Heart right ventricle (tissue), 16 donors: Measurements from ENCODE around the gene SYNDIG1. TPM values are rescaled to one million over a fixed set of nuclear protein-coding genes. Genes with fewer than 3 reads are reported as not detected.

Source experiments
- ATAC-seq, 8 donors: fragments of 200-7000 bp; cut with Tn5 transposase; one replicate each; pipeline ENCODE4 v1.9.1; 2020; ENCODE audit warnings: mild to moderate bottlenecking in 8 of 8, moderate library complexity in 8 of 8, moderate number of reproducible peaks in 1 of 8
- DNase-seq, 2 donors: peaks; one replicate each; pipeline ENCODE4 v3.0.0-alpha.2; 2020
- H3K27ac ChIP-seq, 10 donors: fragments of 200-600 bp; sonication (generic) in 2 of 10; one replicate each; pipeline versions ENCODE4 v1.5.0 to v1.8.0; 2020 to 2022; ENCODE audit warnings: mild to moderate bottlenecking in 3 of 10
- H3K27me3 ChIP-seq, 7 donors: fragments of 200-600 bp; one replicate each; pipeline ENCODE4 v1.8.0; 2021 to 2022; ENCODE audit warnings: mild to moderate bottlenecking in 2 of 7
- H3K36me3 ChIP-seq, 9 donors: fragments of 200-600 bp; sonication (generic) in 1 of 9; one replicate each; pipeline versions ENCODE4 v1.5.0 to v1.8.0; 2020 to 2022; ENCODE audit warnings: mild to moderate bottlenecking in 2 of 9
- H3K4me1 ChIP-seq, 9 donors: fragments of 200-600 bp; sonication (generic) in 1 of 9; one replicate each; pipeline versions ENCODE4 v1.5.0 to v1.8.0; 2020 to 2022; ENCODE audit warnings: mild to moderate bottlenecking in 4 of 9
- H3K4me3 ChIP-seq, 10 donors: fragments of 200-600 bp; sonication (generic) in 2 of 10; one replicate each; pipeline versions ENCODE4 v1.5.0 to v1.8.0; 2020 to 2022; ENCODE audit warnings: mild to moderate bottlenecking in 7 of 10, moderate library complexity in 2 of 10
- H3K9me3 ChIP-seq, 11 donors: fragments of 200-600 bp in 10 of 11; sonication (generic) in 2 of 11; one replicate each; pipeline versions ENCODE4 v1.5.0 to v1.8.0; 2013 to 2022; ENCODE audit warnings: mild to moderate bottlenecking in 2 of 11, control low read depth in 1 of 11, moderate library complexity in 1 of 11
- WGBS, 2 donors: extraction: QIAGEN DNeasy Blood & Tissue Kit; methylation state at CpG; one replicate each; pipeline ENCODE4 v1.1.7; 2013; ENCODE audit warnings: inconsistent platforms in 1 of 2; 5-methylcytosine and 5-hydroxymethylcytosine counted together
- intact Hi-C, 10 donors: fragments of 100-400 bp; cut with DNase I; formaldehyde crosslinking; loops; one replicate each; pipeline versions ENCODE4 v1.11.1 to v1.14.2; 2022
- polyA plus RNA-seq, 2 donors: library from polyadenylated mRNA; stranded (reverse); fragments of 200-250 nt; gene quantifications; one replicate each; pipeline ENCODE4 v1.2.3, GENCODE V29; 2013
- total RNA-seq, 10 donors: library from RNA; stranded (reverse); fragmentation: NEBNext Ultra II Directional in 3 of 10; extraction: Animal tissue kit (Norgen Biotek cat#: 25700) in 3 of 10; gene quantifications; one replicate each; pipeline versions ENCODE4 v1.2.1 to v1.2.4, GENCODE V29; 2021 to 2023
- TF ChIP-seq, protein P1 (sequence below), 9 donors: fragments of 200-600 bp; sonication (generic) in 2 of 9; IDR thresholded peaks; one replicate each; pipeline versions ENCODE4 v1.5.0 to v1.8.0; 2021 to 2022; ENCODE audit warnings: antibody characterized with exemption in 9 of 9, mild to moderate bottlenecking in 5 of 9, moderate library complexity in 1 of 9
- donor health status: Arrhythmogenic right ventricular cardiomyopathy.
- donor health status: ischemic (EF 13 %, LVEDD 7.1; RV severe dilation, severe dysfunction).
- donor health status: healthy with polysubstance abuse.
- donor health status: DM: no; HTN: yes; CAD: no.
- donor health status: DM: no; HTN: no; CAD: no.
- donor health status: ischemic (EF 25% LVEDD 6.9; RV normal size, moderate dysfunction).
- donor health status: ischemic (EF 25% LVEDD 5.7; RV mildly dilated, moderate dysfunction).
- donor health status: healthy.
- donor health status: DM: yes; HTN: yes; CAD: no.
- donor health status: Ischemic cardiomyopathy.
- donor health status: ischemic (EF 35%, LVEDD 5.7; RV mildly dilated, moderate dysfunction).
- donor health status: nonischemic (EF 11% LVEDD 7.7; RV severe dilation, severe dysfunction).
- donor health status: DM: yes; HTN: yes; CAD: no.
- donor health status: PGD.
- donor health status: ischemic (EF 29% LVEDD 5.4; RV normal size, mild dysfunction).
- donor health status: nonischemic (EF 23%, LVEDD 6.1; RV moderate dilation, normal function).

SYNDIG1 gene
- total and polyA plus RNA-seq, 12 donors, result 8.6 to 34.7 (median 19.9) TPM

DNA sequence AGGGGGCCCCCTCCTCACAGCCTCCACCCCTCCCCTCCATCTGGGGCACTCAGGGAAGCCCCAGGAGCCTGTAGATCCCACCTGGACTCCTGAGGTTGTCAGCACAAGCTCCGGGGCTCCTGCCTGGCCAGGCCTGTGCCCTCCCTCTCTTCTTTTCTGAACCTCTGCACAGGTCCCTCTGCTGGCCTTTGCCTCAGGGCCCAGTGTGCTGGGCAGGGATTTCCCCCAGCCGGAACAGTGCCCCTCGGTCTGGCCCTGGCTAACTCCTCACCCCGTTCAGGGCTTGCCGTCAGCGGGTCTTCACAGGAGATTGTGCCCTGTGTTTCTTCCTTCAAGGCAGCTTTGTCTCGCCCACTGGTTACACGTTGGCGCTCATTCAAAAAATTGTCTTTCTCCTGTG is 64.9 kb downstream of the SYNDIG1 start:
- DNase-seq (no peak), ATAC-seq (peak in 2 of 8 donors; percentile 28 to 34)
- Histone ChIP-seq H3K36me3 (no peaks in the 10 kb centered on the region), H3K9me3 (no peaks in the 10 kb centered on the region), H3K4me1 (no peaks in the 10 kb centered on the region), H3K4me3 (no peak overlapping the region), H3K27ac (no peak overlapping the region), H3K27me3 (no peaks in the 10 kb centered on the region)
- 84 to 85% methylated on average over 9 of the region's 9 CpGs for WGBS, 2 donors
- intact Hi-C loops, result no loop called here
- TF ChIP-seq, protein P1, sequence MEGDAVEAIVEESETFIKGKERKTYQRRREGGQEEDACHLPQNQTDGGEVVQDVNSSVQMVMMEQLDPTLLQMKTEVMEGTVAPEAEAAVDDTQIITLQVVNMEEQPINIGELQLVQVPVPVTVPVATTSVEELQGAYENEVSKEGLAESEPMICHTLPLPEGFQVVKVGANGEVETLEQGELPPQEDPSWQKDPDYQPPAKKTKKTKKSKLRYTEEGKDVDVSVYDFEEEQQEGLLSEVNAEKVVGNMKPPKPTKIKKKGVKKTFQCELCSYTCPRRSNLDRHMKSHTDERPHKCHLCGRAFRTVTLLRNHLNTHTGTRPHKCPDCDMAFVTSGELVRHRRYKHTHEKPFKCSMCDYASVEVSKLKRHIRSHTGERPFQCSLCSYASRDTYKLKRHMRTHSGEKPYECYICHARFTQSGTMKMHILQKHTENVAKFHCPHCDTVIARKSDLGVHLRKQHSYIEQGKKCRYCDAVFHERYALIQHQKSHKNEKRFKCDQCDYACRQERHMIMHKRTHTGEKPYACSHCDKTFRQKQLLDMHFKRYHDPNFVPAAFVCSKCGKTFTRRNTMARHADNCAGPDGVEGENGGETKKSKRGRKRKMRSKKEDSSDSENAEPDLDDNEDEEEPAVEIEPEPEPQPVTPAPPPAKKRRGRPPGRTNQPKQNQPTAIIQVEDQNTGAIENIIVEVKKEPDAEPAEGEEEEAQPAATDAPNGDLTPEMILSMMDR (IDR thresholded peaks at IDR 0.05), result no peak

- no peaks in the 10 kb centered on the region for H3K27me3 ChIP-seq
- H3K27ac ChIP-seq, result no peak overlapping the region
- H3K36me3 ChIP-seq, result no peaks in the 10 kb centered on the region
- TF ChIP-seq, protein P1 (IDR thresholded peaks at IDR 0.05), result no peak
- no peaks in the 10 kb centered on the region for H3K4me1 ChIP-seq
- ATAC-seq, result no peak
- 89 to 91% methylated on average over 14 of the region's 14 CpGs for WGBS, 2 donors
- no peak overlapping the region for H3K4me3 ChIP-seq
- intact Hi-C loops, result no loop called here
- H3K9me3 ChIP-seq, result no peaks in the 10 kb centered on the region
- no peak for DNase-seq
Observed at GRCh38 chr20:24535941-24536730, 66.7 kb downstream of the SYNDIG1 start.

GRCh38 chr20:24537210-24537609 is 67.8 kb downstream of the SYNDIG1 start:
- Histone ChIP-seq H3K4me3 (no peak overlapping the region), H3K4me1 (no peaks in the 10 kb centered on the region), H3K36me3 (no peaks in the 10 kb centered on the region), H3K27ac (no peak overlapping the region), H3K27me3 (no peaks in the 10 kb centered on the region), H3K9me3 (no peaks in the 10 kb centered on the region)
- ATAC-seq, result peak in 1 of 8 donors; percentile 12
- 90% methylated on average over 1 of the region's 1 CpG for WGBS, 2 donors
- TF ChIP-seq, protein P1 (IDR thresholded peaks at IDR 0.05), result no peak
- intact Hi-C loops, result no loop called here
- DNase-seq, result no peak

GRCh38 chr20:24542721-24543120 is 73.3 kb downstream of the SYNDIG1 start:
- no peak for DNase-seq
- H3K36me3 ChIP-seq, result peaks cover 0 to 7% (median 0%) of the 10 kb centered on the region in 9 donors
- peaks cover 0 to 11% (median 0%) of the 10 kb centered on the region in 9 donors for H3K4me1 ChIP-seq
- no peak overlapping the region for H3K4me3 ChIP-seq
- intact Hi-C loops, result no loop called here
- WGBS, 2 donors, result 56 to 70% methylated on average over 3 of the region's 3 CpGs
- ATAC-seq, result no peak
- TF ChIP-seq, protein P1 (IDR thresholded peaks at IDR 0.05), result no peak
- peaks cover 0 to 8% (median 0%) of the 10 kb centered on the region in 11 donors for H3K9me3 ChIP-seq
- no peak overlapping the region for H3K27ac ChIP-seq
- H3K27me3 ChIP-seq, result no peaks in the 10 kb centered on the region
